GM23338 (cell line): Measurements from ENCODE around the gene ZNF189. TPM values are rescaled to one million over a fixed set of nuclear protein-coding genes. Genes with fewer than 3 reads are reported as not detected.

ENCODE experiments used
- CREB1 ChIP-seq: fragments of 250-450 bp; sonication (Bioruptor Pico); IDR thresholded peaks from 2 replicates; pipeline ENCODE4 v1.5.0; 2020; ENCODE audit warnings: low read depth, mild to moderate bottlenecking, moderate library complexity
- EZH2phosphoT487 ChIP-seq: fragments of 200-600 bp; sonication (generic); IDR thresholded peaks from one replicate; pipeline ENCODE4 v1.8.1; 2018; ENCODE audit warnings: antibody characterized with exemption; ENCODE audit not compliant: unreplicated experiment
- REST ChIP-seq: IDR thresholded peaks from one replicate; pipeline ENCODE4 v1.6.1; 2018; ENCODE audit warnings: antibody characterized with exemption; ENCODE audit not compliant: unreplicated experiment
- ZNF114 ChIP-seq: fragments of 250-450 bp; sonication (Bioruptor Pico); IDR thresholded peaks from 2 replicates; pipeline ENCODE4 v1.5.0; 2020; ENCODE audit warnings: mild to moderate bottlenecking, moderate library complexity
- polyA plus RNA-seq: library from polyadenylated mRNA; unstranded; fragments of >200 nt; fragmentation: Nextera tagmentation; extraction: Ambion mirVana; gene quantifications from 2 replicates; pipeline ENCODE4 v1.2.1, GENCODE V29; 2016
- small RNA-seq: library from RNA; depleted of rRNA; stranded (forward); fragments of <200 nt; gene quantifications from one replicate; pipeline ENCODE3, GENCODE V24; 2014; ENCODE audit warnings: low replicate concordance
- total RNA-seq: library from RNA; depleted of rRNA; stranded (reverse); fragments of >200 nt; shearing (Covaris generic); gene quantifications from 2 replicates; pipeline ENCODE4 v1.2.3, GENCODE V29; 2014; rRNA removed

ZNF189 gene
- total and polyA plus RNA-seq, 2 experiments from 2014 or later, result 5.8 to 10.6 TPM

- TF ChIP-seq REST (no peak), CREB1 (0 out of 2 replicates have a peak, but pooled peaks have one; percentile 13), EZH2phosphoT487 (no peak), ZNF114 (no peak)
Observed at GRCh38 chr9:101458963-101459631, 60.4 kb downstream of the ZNF189 start (continued).

Small RNA genes within 50 kb of the gene (small RNA-seq; reads per million reads assigned to genes)
- gene AL353621.2, result not detected

Other genes with a start within 250 kb of the ZNF189 start
- gene BAAT, start 13.8 kb upstream of the ZNF189 start, total RNA-seq, result 0.14 and 0.58 TPM in 2 replicates
- 0.08 and 0.12 TPM in 2 replicates for gene BAAT, start 13.8 kb upstream of the ZNF189 start, polyA plus RNA-seq
- 25.5 and 27.8 TPM in 2 replicates for gene MRPL50, start 233 bp upstream of the ZNF189 start, total RNA-seq
- 55.5 and 59.0 TPM in 2 replicates for gene MRPL50, start 233 bp upstream of the ZNF189 start, polyA plus RNA-seq
- not detected in 2 replicates for gene ALDOB, start 36.9 kb downstream of the ZNF189 start, total RNA-seq
- not detected in 2 replicates for gene ALDOB, start 36.9 kb downstream of the ZNF189 start, polyA plus RNA-seq
- gene RNF20, start 135.0 kb downstream of the ZNF189 start, total RNA-seq, result 31.0 and 36.2 TPM in 2 replicates
- 28.3 and 33.6 TPM in 2 replicates for gene RNF20, start 135.0 kb downstream of the ZNF189 start, polyA plus RNA-seq
- gene PPP3R2, start 196.1 kb downstream of the ZNF189 start, total RNA-seq, result not detected in 2 replicates
- gene PPP3R2, start 196.1 kb downstream of the ZNF189 start, polyA plus RNA-seq, result not detected in 2 replicates